Gastrocnemius medialis (tissue), 4 donors: ENCODE measurements around the gene ATP6V0B.

ENCODE experiments used
- CTCF ChIP-seq, 5 experiments: fragments of 450-650 bp in 3 of 5; fragments of 200-600 bp in 2 of 5; sonication (generic) in 2 of 5; IDR thresholded peaks in 4 of 5; conservative IDR thresholded peaks in 1 of 5; 1 replicate in 4 of 5; 2 replicates in 1 of 5; pipeline ENCODE4 v1.5.1; 2016 to 2019; ENCODE audit warnings: antibody characterized with exemption in 5 of 5, mild to moderate bottlenecking in 3 of 5, moderate library complexity in 3 of 5
- POLR2A ChIP-seq, 2 donors: fragments of 450-650 bp; IDR thresholded peaks; one replicate each; pipeline ENCODE4 v1.6.1; 2017; ENCODE audit warnings: antibody characterized with exemption in 2 of 2, mild to moderate bottlenecking in 2 of 2, moderate library complexity in 2 of 2

GRCh38 chr1:43979528-43980254 lies 4.9 kb downstream of the ATP6V0B start:
- TF ChIP-seq CTCF (IDR thresholded peaks at IDR 0.05 in 4 of 5, conservative IDR thresholded peaks at IDR 0.05 in 1 of 5): no peak
- no peak for TF ChIP-seq POLR2A (IDR thresholded peaks at IDR 0.05)
